CD4-positive, alpha-beta T cell treated with Interleukin-15 for 4 hours (primary cell): ENCODE measurements around the gene SH2D3C.

Experiments
- DNase-seq: peaks from one replicate; pipeline ENCODE4 v3.0.0-alpha.2; 2020; ENCODE audit warnings: low spot score

SH2D3C gene

GRCh38 chr9:127717766-127718165 lies 60.7 kb downstream of the SH2D3C start:
- DNase-seq, result no peak

GRCh38 chr9:127716412-127716811 lies 62.1 kb downstream of the SH2D3C start:
- no peak for DNase-seq

- peak; percentile 95 for DNase-seq
Measured at GRCh38 chr9:127715470-127716337, 62.8 kb downstream of the SH2D3C start, which contains the start of the genes PTRH1 and TTC16. PTRH1 (minus strand) TSS chr9:127715663; CDS start chr9:127715639, 24 bp downstream. TTC16 (plus strand) TSS chr9:127716079; CDS start chr9:127716146, 67 bp downstream.

- DNase-seq, result no peak
Measured at GRCh38 chr9:127714951-127715469, 63.5 kb downstream of the SH2D3C start.

- no peak for DNase-seq
Measured at GRCh38 chr9:127714020-127714750, 64.3 kb downstream of the SH2D3C start.

GRCh38 chr9:127712867-127713266 lies 65.6 kb downstream of the SH2D3C start:
- no peak for DNase-seq

GRCh38 chr9:127712371-127712770 lies 66.1 kb downstream of the SH2D3C start:
- DNase-seq, result no peak

- DNase-seq, result no peak
Measured at GRCh38 chr9:127711831-127712274, 66.6 kb downstream of the SH2D3C start.

- no peak for DNase-seq
Measured at GRCh38 chr9:127711226-127711701, 67.2 kb downstream of the SH2D3C start.

- DNase-seq, result no peak
Measured at GRCh38 chr9:127710204-127710783, 68.2 kb downstream of the SH2D3C start.

GRCh38 chr9:127708952-127709587 lies 69.4 kb downstream of the SH2D3C start:
- no peak for DNase-seq

GRCh38 chr9:127707766-127708165 lies 70.7 kb downstream of the SH2D3C start:
- DNase-seq, result peak; percentile 66

- DNase-seq, result no peak
Measured at GRCh38 chr9:127706836-127707241, 71.6 kb downstream of the SH2D3C start, which contains the start of gene CFAP157. CFAP157 (plus strand) TSS chr9:127706988; CDS start chr9:127707032, 44 bp downstream.

GRCh38 chr9:127705577-127706379 lies 72.7 kb downstream of the SH2D3C start:
- DNase-seq, result no peak

GRCh38 chr9:127703289-127703946 lies 75.0 kb downstream of the SH2D3C start:
- DNase-seq, result no peak

GRCh38 chr9:127700594-127701255 lies 77.7 kb downstream of the SH2D3C start:
- DNase-seq, result no peak

GRCh38 chr9:127700140-127700539 lies 78.3 kb downstream of the SH2D3C start:
- DNase-seq, result no peak

- peak; percentile 91 for DNase-seq
Measured at GRCh38 chr9:127698985-127699670, 79.3 kb downstream of the SH2D3C start.

- no peak for DNase-seq
Measured at GRCh38 chr9:127698386-127698785, 80.1 kb downstream of the SH2D3C start.
